Transverse colon (tissue), 4 donors: Measurements from ENCODE around the gene PAPOLB. TPM values are rescaled to one million over a fixed set of nuclear protein-coding genes. Genes with fewer than 3 reads are reported as not detected.

Experiments used
- DNase-seq: peaks from one replicate; pipeline ENCODE4 v3.0.0-alpha.2; 2019
- H3K27ac ChIP-seq, 4 donors: fragments of 200-600 bp; sonication (generic); 2 replicates each; pipeline ENCODE4 v1.5.1; 2016 to 2018; ENCODE audit warnings: inconsistent platforms in 4 of 4
- H3K27me3 ChIP-seq: fragments of 200-600 bp; sonication (generic); 2 replicates; pipeline ENCODE4 v1.5.1; 2017; ENCODE audit warnings: inconsistent platforms
- H3K36me3 ChIP-seq, 4 donors: fragments of 200-600 bp; sonication (generic); 2 replicates each; pipeline ENCODE4 v1.5.1; 2017 to 2019; ENCODE audit warnings: inconsistent platforms in 4 of 4
- H3K4me1 ChIP-seq, 4 donors: fragments of 200-600 bp; sonication (generic); 2 replicates each; pipeline ENCODE4 v1.5.1; 2017 to 2020; ENCODE audit warnings: inconsistent platforms in 4 of 4
- H3K4me3 ChIP-seq, 4 donors: fragments of 200-600 bp; sonication (generic); 1 replicate in 1 of 4; 2 replicates in 3 of 4; pipeline versions ENCODE4 v1.5.1 to v1.6.1; 2017 to 2019; ENCODE audit warnings: inconsistent platforms in 4 of 4
- H3K9me3 ChIP-seq, 2 donors: fragments of 200-600 bp; sonication (generic); 2 replicates each; pipeline ENCODE4 v1.5.1; 2017 to 2019; ENCODE audit warnings: inconsistent platforms in 2 of 2
- EP300 ChIP-seq: sonication (generic); formaldehyde crosslinking; IDR thresholded peaks from one replicate; pipeline ENCODE4 v1.6.1; 2017; ENCODE audit warnings: antibody characterized with exemption, low read depth
- POLR2A ChIP-seq: fragments of 450-650 bp; IDR thresholded peaks from one replicate; pipeline ENCODE4 v1.6.1; 2016; ENCODE audit warnings: antibody characterized with exemption, mild to moderate bottlenecking, moderate library complexity
- POLR2AphosphoS5 ChIP-seq, 3 donors: sonication (generic); formaldehyde crosslinking; IDR thresholded peaks; one replicate each; pipeline ENCODE4 v1.6.1; 2016; ENCODE audit warnings: antibody characterized with exemption in 3 of 3
- WGBS, 2 donors: methylation state at CpG; one replicate each; pipeline ENCODE4 v1.1.5; 2018; ENCODE audit warnings: low coverage in 1 of 2; 5-methylcytosine and 5-hydroxymethylcytosine counted together
- in situ Hi-C, 4 donors: fragments of 200-750 bp; cut with MboI; loops; one replicate each; pipeline versions ENCODE4 v1.15.0 to v1.15.1; 2017; ENCODE audit warnings: low sequenced_read_pairs in 3 of 4, low pct_ligation_motif_present in 1 of 4, low pct_unique_long_range_greater_than_20kb in 1 of 4
- intact Hi-C: fragments of 100-400 bp; cut with DNase I; formaldehyde crosslinking; loops from one replicate; pipeline ENCODE4 v1.15.1; 2023; ENCODE audit warnings: low total_unique reads
- total RNA-seq, 4 donors: library from RNA; depleted of rRNA; stranded (reverse); fragments of >200 nt; gene quantifications; one replicate each; pipeline ENCODE4 v1.1.0, GENCODE V29; 2016
- TF ChIP-seq, protein P1 (sequence below), 5 experiments: fragments of 200-600 bp in 3 of 5; fragments of 450-650 bp in 2 of 5; sonication (generic) in 3 of 5; IDR thresholded peaks; 1 replicate in 2 of 5; 2 replicates in 3 of 5; pipeline ENCODE4 v1.5.1; 2016 to 2017; ENCODE audit warnings: antibody characterized with exemption in 5 of 5, inconsistent platforms in 3 of 5, mild to moderate bottlenecking in 2 of 5, moderate library complexity in 1 of 5

Gene PAPOLB
- total RNA-seq, 4 donors from 2014 or later = 0.16 to 0.60 TPM; not detected in 2

DNA sequence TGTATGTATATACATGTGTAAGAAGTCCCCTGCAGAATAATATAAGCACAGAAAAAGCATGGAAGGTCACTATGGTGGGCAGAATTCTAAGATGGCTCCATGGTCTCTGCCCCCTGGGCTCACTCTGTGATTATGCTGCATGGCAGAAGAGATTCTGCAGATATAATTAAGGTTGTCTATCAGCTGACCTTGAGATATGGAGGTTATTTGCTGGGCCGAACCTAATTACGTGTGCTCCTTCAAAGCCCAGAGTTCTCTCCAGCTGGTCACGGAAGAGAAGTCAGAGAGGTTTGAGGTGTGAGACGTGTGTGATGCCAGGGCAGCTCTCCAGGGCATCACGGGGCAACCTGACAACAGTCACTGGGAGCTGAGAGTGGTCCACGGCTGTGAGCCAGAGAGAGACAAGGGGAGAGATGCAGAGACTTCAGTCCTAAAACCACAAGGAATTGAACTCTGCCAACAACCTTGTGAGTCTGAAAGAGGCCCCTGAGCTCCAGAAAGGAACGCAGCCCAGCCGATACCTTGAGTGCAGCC lies 11.5 kb downstream of the PAPOLB start:
- no peak overlapping the region for H3K27ac ChIP-seq
- 90% methylated on average over 3 to 8 of the region's 8 CpGs for WGBS, 2 donors
- in situ Hi-C loops = no loop called here
- H3K36me3 ChIP-seq = no peaks in the 10 kb centered on the region
- TF ChIP-seq POLR2AphosphoS5 (IDR thresholded peaks at IDR 0.05) (no peak), EP300 (no peak), POLR2A (no peak)
- TF ChIP-seq, protein P1, sequence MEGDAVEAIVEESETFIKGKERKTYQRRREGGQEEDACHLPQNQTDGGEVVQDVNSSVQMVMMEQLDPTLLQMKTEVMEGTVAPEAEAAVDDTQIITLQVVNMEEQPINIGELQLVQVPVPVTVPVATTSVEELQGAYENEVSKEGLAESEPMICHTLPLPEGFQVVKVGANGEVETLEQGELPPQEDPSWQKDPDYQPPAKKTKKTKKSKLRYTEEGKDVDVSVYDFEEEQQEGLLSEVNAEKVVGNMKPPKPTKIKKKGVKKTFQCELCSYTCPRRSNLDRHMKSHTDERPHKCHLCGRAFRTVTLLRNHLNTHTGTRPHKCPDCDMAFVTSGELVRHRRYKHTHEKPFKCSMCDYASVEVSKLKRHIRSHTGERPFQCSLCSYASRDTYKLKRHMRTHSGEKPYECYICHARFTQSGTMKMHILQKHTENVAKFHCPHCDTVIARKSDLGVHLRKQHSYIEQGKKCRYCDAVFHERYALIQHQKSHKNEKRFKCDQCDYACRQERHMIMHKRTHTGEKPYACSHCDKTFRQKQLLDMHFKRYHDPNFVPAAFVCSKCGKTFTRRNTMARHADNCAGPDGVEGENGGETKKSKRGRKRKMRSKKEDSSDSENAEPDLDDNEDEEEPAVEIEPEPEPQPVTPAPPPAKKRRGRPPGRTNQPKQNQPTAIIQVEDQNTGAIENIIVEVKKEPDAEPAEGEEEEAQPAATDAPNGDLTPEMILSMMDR (IDR thresholded peaks at IDR 0.05) = no peak
- H3K9me3 ChIP-seq = no peaks in the 10 kb centered on the region
- H3K4me3 ChIP-seq = no peak overlapping the region
- intact Hi-C loops = no loop called here
- no peak for DNase-seq
- no peaks in the 10 kb centered on the region for H3K4me1 ChIP-seq
- no peaks in the 10 kb centered on the region for H3K27me3 ChIP-seq

GRCh38 chr7:4849390-4849789 lies 12.4 kb downstream of the PAPOLB start:
- intact Hi-C loops = loop anchor here (5.0 kb wide), 1 partner anchor 773 kb away; no protein-coding TSS in a partner anchor
- in situ Hi-C loops = loop anchor here in 3 of 4 donors (25.0 kb wide), 1 partner anchor 238 kb away; no protein-coding TSS in a partner anchor
- H3K27ac ChIP-seq = no peak overlapping the region
- no peak for DNase-seq
- TF ChIP-seq, protein P1 (IDR thresholded peaks at IDR 0.05) = peak in 1 of 5 experiments; percentile 21
- no peak for TF ChIP-seq POLR2A
- H3K36me3 ChIP-seq = no peaks in the 10 kb centered on the region
- 38 to 60% methylated on average over 1 to 4 of the region's 4 CpGs for WGBS, 2 donors
- no peak overlapping the region for H3K4me3 ChIP-seq
- no peaks in the 10 kb centered on the region for H3K4me1 ChIP-seq
- no peaks in the 10 kb centered on the region for H3K9me3 ChIP-seq
- no peaks in the 10 kb centered on the region for H3K27me3 ChIP-seq

- Histone ChIP-seq H3K4me1 (no peaks in the 10 kb centered on the region), H3K36me3 (no peaks in the 10 kb centered on the region), H3K27ac (no peak overlapping the region), H3K9me3 (no peaks in the 10 kb centered on the region), H3K4me3 (no peak overlapping the region), H3K27me3 (no peaks in the 10 kb centered on the region)
- intact Hi-C loops (loop anchor here (5.0 kb wide), 1 partner anchor 777 kb away; no protein-coding TSS in a partner anchor), in situ Hi-C loops (loop anchor here in 3 of 4 donors (25.0 kb wide), 1 partner anchor 242 kb away; no protein-coding TSS in a partner anchor)
- WGBS, 2 donors = 46 to 62% methylated on average over 4 to 18 of the region's 18 CpGs
- TF ChIP-seq POLR2AphosphoS5 (IDR thresholded peaks at IDR 0.05) (no peak), EP300 (no peak), POLR2A (no peak)
- TF ChIP-seq, protein P1 (IDR thresholded peaks at IDR 0.05) = no peak
- no peak for DNase-seq
These were observed 16.1 kb downstream of the PAPOLB start for GRCh38 chr7:4845740-4846142.

- Histone ChIP-seq H3K36me3 (no peaks in the 10 kb centered on the region), H3K27ac (peak overlapping the region in 1 of 4 donors; percentile 0), H3K9me3 (no peaks in the 10 kb centered on the region), H3K4me3 (no peak overlapping the region), H3K4me1 (no peaks in the 10 kb centered on the region), H3K27me3 (no peaks in the 10 kb centered on the region)
- intact Hi-C loops = no loop called here
- WGBS, 2 donors = 40 to 47% methylated on average over 2 to 22 of the region's 22 CpGs
- in situ Hi-C loops = loop anchor here in 3 of 4 donors (25.0 kb wide), 1 partner anchor 245 kb away; no protein-coding TSS in a partner anchor
- DNase-seq = no peak
- no peak for TF ChIP-seq POLR2A
These were observed 19.3 kb downstream of the PAPOLB start for GRCh38 chr7:4842319-4843064.
